ENCODE data around the gene PSORS1C1. TPM values are rescaled to one million over a fixed set of nuclear protein-coding genes. Genes with fewer than 3 reads are reported as not detected.

Gene PSORS1C1
- total RNA-seq, 1 experiment from 2014 or later, result 0.48 TPM

DNA sequence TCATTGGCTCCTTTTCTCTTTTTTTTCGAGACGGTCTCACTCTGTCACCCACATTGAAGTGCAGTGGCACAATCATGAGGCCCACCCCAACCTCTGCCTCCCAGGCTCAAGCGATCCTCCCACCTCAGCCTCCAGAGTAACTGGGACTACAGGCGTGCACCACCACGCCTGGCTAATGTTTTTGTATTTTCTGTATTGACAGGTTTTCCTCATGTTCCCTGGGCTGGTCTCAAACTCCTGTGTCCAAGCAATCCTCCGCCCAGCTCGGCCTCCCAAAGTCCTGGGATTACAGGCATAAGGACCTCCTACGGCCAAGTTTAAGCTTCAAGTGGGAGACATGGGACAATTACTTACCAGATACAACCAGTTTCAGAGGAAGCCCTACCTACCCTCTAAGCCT is 65.3 kb downstream of the PSORS1C1 start:
- Mint-ChIP-seq H3K4me1 (peaks cover 31 to 41% of the 10 kb centered on the region in 2 experiments), H3K27me3 (ENCODE audit: low read depth) (0 out of 2 replicates have a peak, but pooled peaks cover 1% of the 10 kb centered on the region), H3K4me3 (no peak overlapping the region), H3K9me3 (no peaks in the 10 kb centered on the region), H3K27ac (no peak overlapping the region), H3K36me3 (ENCODE audit: insufficient read depth in 1 of 3, low read depth in 3 of 3) (peaks cover 0 to 6% (median 4%) of the 10 kb centered on the region in 3 experiments; a peak in 4 of 7 replicates)
- no peak overlapping the region for H4K91ac ChIP-seq (ENCODE audit: insufficient read length, low read depth, low read length)
- H3T11ph ChIP-seq (ENCODE audit: low read length), result no peak overlapping the region
- H3K14ac ChIP-seq (ENCODE audit: insufficient read depth, low read length), result no peak overlapping the region
- no peak overlapping the region for H3K4ac ChIP-seq (ENCODE audit: low read depth, low read length)
- no peak overlapping the region for H2AFZ ChIP-seq (ENCODE audit: low read length)
- peaks cover 2% of the 10 kb centered on the region; the same call in 1 of the 2 replicates for H3K4me1 ChIP-seq (ENCODE audit: insufficient read depth, low read length)
- no peak for DNase-seq
- no peak overlapping the region for H3K4me2 ChIP-seq (ENCODE audit: insufficient read depth, insufficient read length, low read length)
- no peaks in the 10 kb centered on the region for H3K27me3 ChIP-seq (ENCODE audit: insufficient read depth, low read length)
- no peak overlapping the region for H2BK15ac ChIP-seq (ENCODE audit: low read depth, low read length)
- no peaks in the 10 kb centered on the region for H3K23me2 ChIP-seq (ENCODE audit: insufficient read length, low read depth, low read length, poor library complexity, severe bottlenecking)
- H2BK120ac ChIP-seq (ENCODE audit: low read depth, low read length, poor library complexity, severe bottlenecking), result no peak overlapping the region
- no peak overlapping the region for H3K27ac ChIP-seq (ENCODE audit: insufficient read length, low read depth, low read length)
- no peak overlapping the region for H3K23ac ChIP-seq (ENCODE audit: insufficient read length, low read depth, low read length)
- no peak overlapping the region for H3K56ac ChIP-seq (ENCODE audit: insufficient read length, low read depth, low read length)
- no peaks in the 10 kb centered on the region for H4K20me1 ChIP-seq (ENCODE audit: control insufficient read depth, insufficient read depth, insufficient read length)
- H3K9ac ChIP-seq (ENCODE audit: extremely low read depth, insufficient read length, low read length), result no peak overlapping the region
- no peak overlapping the region for H4K5ac ChIP-seq (ENCODE audit: insufficient read length, low read depth, low read length)
- H3K79me2 ChIP-seq (ENCODE audit: insufficient read depth, low read length), result no peaks in the 10 kb centered on the region; the same call in 1 of the 2 replicates
- H4K8ac ChIP-seq (replicated peaks; ENCODE audit: insufficient read length, low read depth, low read length), result no peak overlapping the region
- no peak overlapping the region for H2BK12ac ChIP-seq (ENCODE audit: insufficient read length, low read depth, low read length)
- TF ChIP-seq, protein P1, sequence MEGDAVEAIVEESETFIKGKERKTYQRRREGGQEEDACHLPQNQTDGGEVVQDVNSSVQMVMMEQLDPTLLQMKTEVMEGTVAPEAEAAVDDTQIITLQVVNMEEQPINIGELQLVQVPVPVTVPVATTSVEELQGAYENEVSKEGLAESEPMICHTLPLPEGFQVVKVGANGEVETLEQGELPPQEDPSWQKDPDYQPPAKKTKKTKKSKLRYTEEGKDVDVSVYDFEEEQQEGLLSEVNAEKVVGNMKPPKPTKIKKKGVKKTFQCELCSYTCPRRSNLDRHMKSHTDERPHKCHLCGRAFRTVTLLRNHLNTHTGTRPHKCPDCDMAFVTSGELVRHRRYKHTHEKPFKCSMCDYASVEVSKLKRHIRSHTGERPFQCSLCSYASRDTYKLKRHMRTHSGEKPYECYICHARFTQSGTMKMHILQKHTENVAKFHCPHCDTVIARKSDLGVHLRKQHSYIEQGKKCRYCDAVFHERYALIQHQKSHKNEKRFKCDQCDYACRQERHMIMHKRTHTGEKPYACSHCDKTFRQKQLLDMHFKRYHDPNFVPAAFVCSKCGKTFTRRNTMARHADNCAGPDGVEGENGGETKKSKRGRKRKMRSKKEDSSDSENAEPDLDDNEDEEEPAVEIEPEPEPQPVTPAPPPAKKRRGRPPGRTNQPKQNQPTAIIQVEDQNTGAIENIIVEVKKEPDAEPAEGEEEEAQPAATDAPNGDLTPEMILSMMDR (conservative IDR thresholded peaks at IDR 0.05), result no peak
- H3K79me1 ChIP-seq (ENCODE audit: insufficient read depth, low read depth, low read length, poor library complexity, severe bottlenecking), result no peaks in the 10 kb centered on the region
- H2BK5ac ChIP-seq (ENCODE audit: insufficient read length, low read length), result no peak overlapping the region
- H2AK5ac ChIP-seq (ENCODE audit: insufficient read length, low read length), result no peak overlapping the region
- no CpG with 5 or more reads among the region's 8 CpGs for WGBS (ENCODE audit: extremely low coverage, insufficient read length, low lambda C conversion rate)
- H3K18ac ChIP-seq (ENCODE audit: insufficient read length, low read depth, low read length), result no peak overlapping the region
- no peak overlapping the region for H2BK20ac ChIP-seq (ENCODE audit: low read depth, low read length, poor library complexity, severe bottlenecking)
- no peaks in the 10 kb centered on the region for H3K9me3 ChIP-seq (ENCODE audit: control insufficient read depth, low read depth, low read length)
